Stimulated activated CD4-positive, alpha-beta T cell treated with anti-CD3 and anti-CD28 coated beads, Interleukin-4, amount 100 ng/mL, for 4 hours (primary cell): Measurements from ENCODE around the gene USP24.
"Not testable (repeated sequence)": the region's sequence is repeated elsewhere in the genome, so short reads cannot be mapped to it uniquely, and the experiment has no call there.

Source experiments
- DNase-seq, 2 experiments: peaks; one replicate each; pipeline ENCODE4 v3.0.0-alpha.2; 2020

USP24 gene

GRCh38 chr1:55225228-55225627, 10.1 kb upstream of the USP24 start:
- no peak for DNase-seq

GRCh38 chr1:55224729-55225128, 9.6 kb upstream of the USP24 start:
- DNase-seq: no peak

- DNase-seq: no peak
Measured at GRCh38 chr1:55222152-55222551, 7.0 kb upstream of the USP24 start.

GRCh38 chr1:55217226-55217986, 2.2 kb upstream of the USP24 start:
- peak in 1 of 2 experiments; percentile 25 for DNase-seq

- DNase-seq: no peak
Measured at GRCh38 chr1:55216096-55216495, 932 bp upstream of the USP24 start.

GRCh38 chr1:55214934-55215193, 300 bp downstream of the USP24 start:
- peak in 1 of 2 experiments; percentile 33 for DNase-seq

- DNase-seq: peak; percentile 27 to 38
Measured at GRCh38 chr1:55214212-55214933, 791 bp downstream of the USP24 start.

GRCh38 chr1:55213885-55214211, 1.3 kb downstream of the USP24 start:
- peak in 1 of 2 experiments; percentile 8 for DNase-seq

GRCh38 chr1:55213151-55213884, 1.8 kb downstream of the USP24 start:
- no peak for DNase-seq

- DNase-seq: peak in 1 of 2 experiments; percentile 12
Measured at GRCh38 chr1:55212349-55213150, 2.6 kb downstream of the USP24 start.

GRCh38 chr1:55211863-55212262, 3.3 kb downstream of the USP24 start:
- no peak for DNase-seq

- DNase-seq: no peak
Measured at GRCh38 chr1:55210990-55211801, 4.0 kb downstream of the USP24 start.

- no peak for DNase-seq
Measured at GRCh38 chr1:55209247-55209646, 5.9 kb downstream of the USP24 start.

GRCh38 chr1:55206210-55206609, 9.0 kb downstream of the USP24 start:
- DNase-seq: no peak

- DNase-seq: no peak
Measured at GRCh38 chr1:55204997-55205396, 10.2 kb downstream of the USP24 start.

- no peak for DNase-seq
Measured at GRCh38 chr1:55203064-55203463, 12.1 kb downstream of the USP24 start.

GRCh38 chr1:55200667-55201066, 14.5 kb downstream of the USP24 start:
- DNase-seq: no peak

GRCh38 chr1:55199735-55200134, 15.4 kb downstream of the USP24 start:
- DNase-seq: not testable (repeated sequence)

- DNase-seq: no peak
Measured at GRCh38 chr1:55198044-55198443, 17.1 kb downstream of the USP24 start.

GRCh38 chr1:55197099-55197498, 18.1 kb downstream of the USP24 start:
- no peak for DNase-seq

- DNase-seq: no peak
Measured at GRCh38 chr1:55196433-55197035, 18.6 kb downstream of the USP24 start.
